Esophagus mucosa (tissue), 1 donor: ENCODE measurements around the gene GLRA1. TPM values are rescaled to one million over a fixed set of nuclear protein-coding genes. Genes with fewer than 3 reads are reported as not detected.
A peak's percentile ranks its signal among the peaks of the same experiment; 100 is the strongest.

ENCODE experiments used
- ATAC-seq: fragments of 200-7000 bp; cut with Tn5 transposase; one replicate; pipeline ENCODE4 v1.9.1; 2020
- total RNA-seq: library from RNA; stranded (reverse); gene quantifications from one replicate; pipeline ENCODE4 v1.2.4, GENCODE V29; 2023
- donor health status: DM: yes; HTN: yes; CAD: no.

GLRA1 gene
- total RNA-seq, result not detected

DNA sequence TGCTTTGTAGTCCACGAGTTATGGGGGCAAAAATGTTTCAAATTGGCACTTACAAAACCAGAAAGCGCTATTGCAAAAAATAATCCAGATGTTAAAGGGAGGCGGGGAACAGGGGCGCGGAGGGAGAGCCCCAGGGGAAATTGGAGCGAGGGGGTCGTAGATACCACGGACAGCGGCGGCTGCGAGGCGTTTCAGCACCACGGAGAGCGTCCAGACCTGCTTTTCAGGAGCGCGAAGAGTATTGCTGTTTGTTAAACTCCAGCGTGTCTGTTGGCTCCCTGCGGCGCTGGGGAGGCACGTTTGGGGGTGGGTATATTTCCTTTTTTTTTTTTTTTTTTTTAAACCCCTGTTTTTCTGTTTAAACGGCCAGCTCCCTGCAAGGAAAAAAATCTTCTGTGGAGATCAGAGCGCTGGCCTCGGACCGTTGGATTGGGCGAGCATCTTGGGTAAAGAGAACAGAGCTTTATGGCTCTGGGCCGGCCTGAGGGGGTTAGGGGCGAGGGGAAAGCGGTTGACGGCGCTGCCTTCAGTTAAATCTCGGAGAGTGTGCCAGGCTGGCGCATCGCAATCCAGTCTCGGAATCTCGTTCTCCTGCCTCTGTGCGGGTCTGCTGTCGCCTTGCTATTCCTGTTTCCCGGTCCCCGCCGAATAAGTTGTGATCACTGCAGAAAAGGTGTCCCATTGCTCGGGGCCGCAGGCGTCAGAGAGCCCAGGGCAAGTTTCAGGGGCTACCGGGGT lies at the start of gene GLRA1:
GLRA1 (minus strand) TSS at position 288 of the 738 bp plus-strand sequence. CDS start 302 bp downstream, outside the sequence.
- ATAC-seq, result peak; percentile 44

DNA sequence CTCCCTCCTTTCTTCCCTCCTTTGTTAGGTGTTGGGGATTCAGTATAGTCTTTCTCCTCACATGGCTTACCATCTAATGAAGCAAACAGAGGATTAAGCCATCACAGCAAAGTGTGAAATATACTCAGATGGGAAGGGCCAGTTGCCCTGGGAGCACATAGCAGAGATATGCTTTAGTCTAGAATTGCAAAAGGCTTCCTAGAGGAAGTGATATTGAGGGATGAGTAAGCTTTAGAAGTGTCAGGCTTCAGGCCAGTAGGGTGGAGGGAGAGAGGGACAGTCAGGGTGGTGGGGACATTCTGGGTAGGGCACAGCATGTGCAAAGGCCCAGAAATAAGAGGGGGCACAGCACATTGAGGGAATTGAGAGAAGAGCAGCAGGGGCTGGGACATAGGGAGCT lies 46.2 kb upstream of the GLRA1 start:
- ATAC-seq, result no peak

DNA sequence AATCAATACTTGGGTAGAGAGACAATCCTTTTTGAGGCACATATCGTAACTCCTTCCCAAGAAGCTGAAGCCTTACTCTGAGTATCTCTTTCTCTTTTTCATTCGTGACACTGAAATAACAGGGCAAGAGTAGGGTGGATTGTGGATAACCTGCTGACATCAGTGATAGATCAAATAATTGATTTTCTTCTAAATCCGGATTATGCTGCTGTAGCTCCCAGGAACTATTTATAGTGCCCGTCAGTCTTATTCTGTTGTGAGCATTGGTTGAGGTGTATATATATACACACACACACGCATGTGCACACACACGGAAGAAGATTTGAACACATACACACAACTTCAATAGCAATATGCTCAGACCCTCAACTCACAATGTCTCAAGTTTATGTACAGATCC lies 43.2 kb upstream of the GLRA1 start:
- no peak for ATAC-seq

DNA sequence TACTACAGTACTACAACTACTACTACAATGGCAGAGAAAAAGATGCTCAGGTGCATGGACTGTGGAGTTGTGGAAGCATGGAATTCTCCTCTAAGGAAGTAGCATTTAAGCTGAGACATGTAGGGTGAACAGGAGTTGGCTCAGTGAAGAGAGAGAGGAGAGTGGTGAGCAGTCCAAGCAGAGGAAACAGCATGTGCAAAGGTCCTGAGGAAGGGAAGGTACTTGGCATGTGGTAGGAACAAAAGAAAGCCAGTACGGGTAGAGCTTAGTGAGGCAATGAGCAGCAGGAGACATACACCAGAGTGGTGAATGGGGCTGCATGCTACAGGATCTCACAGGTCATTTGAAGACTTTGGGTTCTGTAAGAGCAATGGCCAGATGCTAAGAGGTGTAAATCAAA lies 41.4 kb upstream of the GLRA1 start:
- no peak for ATAC-seq

DNA sequence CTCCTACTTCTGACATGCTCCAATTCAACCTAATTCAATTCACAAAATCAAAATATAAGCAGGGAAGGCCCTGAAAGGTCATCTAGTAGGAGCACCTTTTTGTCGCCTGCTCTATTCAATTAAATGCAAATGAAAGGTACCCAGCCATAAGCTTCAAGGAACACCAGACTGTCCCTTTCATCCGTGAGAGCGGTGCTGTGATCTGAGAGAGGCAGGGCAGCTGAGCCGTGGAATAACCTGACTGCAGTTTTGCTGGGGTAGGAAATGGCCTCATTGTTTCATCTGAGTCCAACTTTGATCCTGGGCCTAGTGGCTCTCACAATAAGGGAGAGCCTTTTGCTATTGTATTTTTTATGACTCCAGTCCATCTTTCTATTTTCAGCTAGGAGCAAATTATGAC lies 39.8 kb upstream of the GLRA1 start:
- ATAC-seq, result no peak

DNA sequence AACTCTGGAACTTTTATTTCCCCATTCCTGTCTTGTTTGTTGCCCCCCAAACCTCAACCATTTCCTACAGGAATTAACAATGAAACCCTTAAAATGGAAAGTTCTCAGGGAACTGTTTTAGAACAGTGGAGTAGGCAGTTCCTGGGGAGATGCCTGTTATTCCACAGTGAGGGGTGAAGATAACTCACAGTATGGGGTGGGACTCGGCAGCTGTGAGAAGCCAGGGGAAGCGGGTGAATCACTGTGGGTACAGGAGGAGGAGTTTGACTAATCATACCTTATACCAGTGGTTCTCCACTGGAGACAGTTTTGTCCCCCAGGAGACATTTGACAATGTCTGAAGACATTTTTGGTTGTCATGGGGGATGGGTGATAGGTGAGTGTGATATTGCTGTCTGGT lies 36.9 kb upstream of the GLRA1 start:
- no peak for ATAC-seq

DNA sequence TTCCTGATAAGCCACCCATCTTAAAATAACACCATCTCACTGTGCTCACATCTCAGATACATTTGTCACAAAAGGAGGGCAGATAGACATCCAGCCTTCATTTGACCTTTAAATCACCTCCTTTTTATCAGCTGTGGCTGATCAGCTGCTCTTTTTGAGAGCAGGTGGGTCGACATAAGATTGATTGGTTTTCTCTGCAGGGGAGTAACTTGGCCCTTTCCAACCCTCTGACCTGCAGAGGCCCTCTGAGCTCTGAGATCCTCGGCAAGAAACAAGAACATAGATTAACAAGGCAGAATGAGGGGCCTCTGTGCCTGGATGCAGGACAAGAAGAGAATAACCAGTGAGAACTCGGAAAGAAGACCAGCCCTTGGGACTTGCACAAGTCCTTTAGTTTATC lies 33.5 kb upstream of the GLRA1 start:
- ATAC-seq, result no peak

DNA sequence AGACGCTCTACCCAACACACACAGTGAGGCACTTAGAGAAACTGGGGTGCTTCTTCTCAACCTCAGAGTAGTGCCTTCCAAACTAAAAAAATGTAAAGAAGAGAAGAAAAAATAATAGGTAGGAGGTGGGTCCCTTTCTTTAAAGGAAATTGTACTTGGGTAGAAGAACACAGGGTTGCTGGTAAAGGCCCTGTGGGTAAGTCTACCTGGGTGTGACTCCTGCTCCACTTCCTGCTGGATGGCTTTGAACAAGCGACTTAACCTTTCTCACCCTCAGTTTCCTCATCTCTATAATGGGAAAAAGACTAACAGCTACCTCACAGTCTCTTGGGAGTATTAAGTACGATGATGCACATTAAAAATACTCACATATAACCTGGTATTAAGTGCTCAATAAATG lies 32.1 kb upstream of the GLRA1 start:
- no peak for ATAC-seq

DNA sequence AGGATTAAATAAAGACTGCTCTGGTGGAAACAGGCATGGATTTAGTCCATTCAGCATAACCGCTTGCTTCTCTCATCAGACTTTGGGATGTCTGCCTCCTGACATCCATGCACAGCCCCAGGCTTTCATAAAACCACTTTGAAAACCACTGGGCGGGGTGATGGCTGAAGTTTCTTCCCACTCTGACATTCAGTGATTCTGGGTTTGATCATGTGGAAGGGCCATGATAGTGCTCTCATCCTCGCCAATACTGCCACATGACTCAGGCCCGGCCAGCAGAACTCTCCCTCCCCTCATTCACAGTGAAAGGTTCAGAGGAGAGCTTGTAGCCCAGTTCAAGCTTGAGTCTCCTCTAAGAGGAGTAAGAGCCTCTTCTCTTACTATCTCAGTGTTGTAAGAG lies 29.6 kb upstream of the GLRA1 start:
- no peak for ATAC-seq

DNA sequence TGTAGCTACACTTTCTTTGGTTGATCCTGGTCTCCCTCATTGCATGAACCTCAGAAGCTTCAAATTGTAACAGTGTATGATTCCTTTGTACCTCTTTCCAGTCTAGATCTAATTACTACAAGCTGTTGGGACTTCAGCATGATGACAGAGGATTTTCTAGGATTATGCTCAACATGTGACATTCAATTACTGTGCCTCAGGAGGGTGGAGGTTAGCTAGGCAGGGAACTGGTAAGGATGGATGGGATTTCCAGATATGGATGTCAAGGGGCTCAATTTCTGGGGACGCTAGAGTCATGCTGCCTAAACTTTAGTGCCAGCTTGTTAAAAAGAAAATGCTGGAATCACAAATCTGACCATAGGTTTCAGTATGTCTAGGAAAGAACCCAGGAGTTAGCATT lies 29.2 kb upstream of the GLRA1 start:
- ATAC-seq, result no peak

DNA sequence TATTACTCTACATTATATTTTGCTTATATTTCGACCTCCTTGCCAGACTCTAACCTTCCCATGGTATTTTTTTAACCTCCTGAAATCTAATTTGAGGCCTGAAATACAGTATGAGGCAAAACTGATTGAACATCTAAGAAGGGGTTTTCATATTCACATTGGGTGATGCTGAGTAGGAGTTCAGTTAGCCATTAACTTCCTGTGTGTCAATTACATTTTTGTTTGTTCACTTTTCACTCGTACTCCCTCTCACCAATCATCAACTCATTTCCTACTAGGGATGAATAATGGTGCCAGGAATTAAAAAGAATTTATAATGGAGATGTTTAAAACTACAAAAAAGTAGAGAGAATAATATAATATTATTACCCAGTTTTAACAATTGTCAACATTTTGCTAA lies 27.6 kb upstream of the GLRA1 start:
- no peak for ATAC-seq

DNA sequence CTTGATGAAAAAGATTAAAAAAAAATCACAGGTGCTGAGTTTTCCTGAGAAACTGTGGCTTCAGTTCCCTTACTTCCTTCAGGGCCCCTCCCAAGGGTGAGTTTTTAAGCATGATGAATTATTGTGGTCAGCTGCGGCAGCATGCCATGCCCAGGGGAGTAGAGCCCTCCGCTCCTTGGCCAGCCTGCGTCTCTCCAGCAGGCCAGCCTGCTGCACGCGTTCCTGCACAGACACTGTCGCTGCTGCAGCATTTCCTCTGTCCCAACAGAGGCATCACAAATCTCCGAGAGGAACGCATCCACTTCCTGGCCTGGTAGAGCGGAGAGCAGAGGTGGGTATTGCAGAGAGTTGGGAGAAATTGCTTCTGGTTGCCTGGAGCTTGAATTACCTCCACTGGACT lies 26.1 kb upstream of the GLRA1 start:
- ATAC-seq, result no peak

DNA sequence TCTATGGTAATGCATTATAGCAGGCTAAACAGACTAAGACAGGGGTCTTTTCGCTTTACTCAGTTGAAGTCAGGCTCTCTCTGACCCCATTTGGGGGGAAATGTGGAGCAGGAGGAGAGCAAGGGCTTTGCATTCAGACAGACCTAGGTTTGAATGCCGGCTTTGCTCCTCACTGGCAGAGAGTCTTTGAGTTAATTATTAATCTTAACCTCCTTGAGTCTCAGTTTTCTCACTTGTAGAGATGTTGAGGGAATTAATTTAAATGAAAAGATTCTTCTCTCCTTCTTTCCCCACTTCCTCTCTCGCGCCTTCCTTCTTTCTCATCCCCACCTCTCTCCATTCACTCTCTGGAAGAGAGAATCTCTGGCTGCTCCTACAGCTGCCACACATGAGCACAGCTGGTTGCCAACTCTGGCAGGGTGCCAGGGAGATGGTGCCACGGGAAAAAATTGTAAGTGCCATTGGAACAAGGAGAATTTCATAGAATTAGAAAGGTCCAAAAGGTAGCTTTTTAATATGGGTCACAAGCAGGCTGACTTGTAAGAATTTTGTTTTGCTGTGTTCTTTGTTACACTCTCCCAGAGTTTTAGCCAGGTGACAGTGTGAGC lies 25.2 kb upstream of the GLRA1 start:
- ATAC-seq, result no peak

DNA sequence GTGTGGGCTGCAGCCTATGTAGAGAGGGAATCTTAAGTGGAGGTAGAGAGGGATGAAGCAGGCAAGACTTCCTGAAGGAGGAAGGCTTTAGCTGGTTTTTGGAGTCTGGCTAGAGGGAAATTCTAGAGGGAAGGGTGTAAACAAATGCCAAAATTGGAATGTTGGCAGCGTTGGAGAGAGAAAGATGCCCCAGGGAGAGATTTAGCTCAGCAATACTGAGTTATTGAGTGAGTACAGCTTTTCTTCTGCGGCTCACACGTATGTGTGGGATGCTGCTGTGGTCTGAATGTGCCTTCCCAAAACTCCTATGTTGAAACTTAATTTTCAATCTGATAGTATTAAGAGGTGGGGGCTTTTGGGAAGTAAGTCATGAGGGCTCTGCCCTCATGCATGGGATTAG lies 24.5 kb upstream of the GLRA1 start:
- no peak for ATAC-seq

DNA sequence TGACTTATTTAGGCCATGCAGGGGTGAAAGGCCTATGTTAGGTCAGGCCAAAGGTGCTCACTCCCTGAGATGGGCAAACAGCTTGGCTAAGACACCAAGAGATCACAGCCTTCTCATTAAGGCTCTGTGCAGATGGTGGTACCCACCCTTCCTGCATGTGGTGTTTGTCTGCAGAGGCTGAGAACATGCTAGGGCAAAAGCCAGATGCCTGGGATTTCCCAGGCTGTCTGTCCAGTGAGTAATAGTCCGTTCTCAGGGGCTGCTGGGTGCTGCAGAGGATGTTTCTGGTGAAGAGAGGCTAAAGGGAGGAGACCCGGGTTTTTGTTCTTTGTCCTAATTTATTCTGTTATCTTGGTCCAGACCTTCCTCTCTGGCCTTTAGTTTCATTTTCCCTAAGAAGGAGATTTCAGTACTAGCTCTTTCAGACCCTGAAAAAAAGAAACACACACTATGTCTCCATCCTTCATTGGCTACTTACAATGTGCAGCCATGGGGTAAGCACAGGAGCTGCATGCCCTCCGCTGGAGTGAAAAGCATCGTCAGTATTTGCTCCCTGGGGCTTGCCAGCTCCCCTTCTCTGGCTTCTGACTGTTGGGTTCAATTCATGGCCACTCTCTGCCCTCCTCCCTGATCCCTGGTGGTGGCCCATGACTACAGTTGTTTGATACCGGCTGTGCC lies 23.4 kb upstream of the GLRA1 start:
- ATAC-seq, result no peak

DNA sequence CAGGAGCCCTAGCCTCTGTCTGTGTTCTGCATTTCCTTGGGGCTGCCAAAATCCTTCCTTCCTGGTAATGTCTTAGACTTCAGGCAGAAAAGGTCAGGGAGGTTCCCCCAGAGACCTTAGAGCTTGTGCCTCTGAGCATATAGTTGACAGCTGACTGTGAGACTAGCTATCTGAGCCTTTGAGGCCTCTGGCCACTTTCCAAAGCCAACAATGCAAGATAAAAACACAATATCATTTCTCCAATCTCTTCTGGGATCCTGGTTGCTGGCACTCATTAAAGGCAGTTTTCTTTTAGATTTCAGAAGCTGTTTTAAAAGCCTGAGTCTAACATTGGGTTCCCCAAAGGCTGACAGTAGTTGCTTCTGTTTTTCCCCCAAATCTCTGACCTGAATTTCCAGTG lies 13.2 kb upstream of the GLRA1 start:
- ATAC-seq, result no peak

DNA sequence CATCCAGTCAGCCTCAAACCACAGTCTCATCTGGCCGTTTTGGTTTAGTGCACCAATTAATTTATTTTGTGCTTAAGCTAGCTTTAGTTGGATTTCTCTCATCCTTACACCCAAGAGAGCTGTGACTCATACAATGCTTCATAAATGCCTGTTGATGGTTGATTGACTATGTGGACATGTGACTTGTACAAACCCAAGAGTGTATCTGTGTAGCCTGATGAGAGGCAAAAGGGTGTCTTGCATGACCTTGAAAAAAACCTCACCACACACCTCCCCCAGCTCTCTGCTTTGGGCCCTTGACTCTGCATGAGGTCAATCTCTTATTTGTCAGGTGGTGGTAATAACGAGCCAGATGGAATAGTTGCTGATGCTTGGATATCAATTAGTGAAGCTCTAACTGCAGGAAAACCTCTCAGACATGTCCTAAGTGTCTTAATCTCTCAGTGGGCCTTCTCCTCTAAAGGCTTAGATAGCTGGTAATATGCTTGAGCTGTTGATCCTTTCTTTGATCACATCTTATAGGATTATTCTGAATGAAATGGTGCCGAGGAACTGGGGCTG lies 10.6 kb upstream of the GLRA1 start:
- no peak for ATAC-seq

DNA sequence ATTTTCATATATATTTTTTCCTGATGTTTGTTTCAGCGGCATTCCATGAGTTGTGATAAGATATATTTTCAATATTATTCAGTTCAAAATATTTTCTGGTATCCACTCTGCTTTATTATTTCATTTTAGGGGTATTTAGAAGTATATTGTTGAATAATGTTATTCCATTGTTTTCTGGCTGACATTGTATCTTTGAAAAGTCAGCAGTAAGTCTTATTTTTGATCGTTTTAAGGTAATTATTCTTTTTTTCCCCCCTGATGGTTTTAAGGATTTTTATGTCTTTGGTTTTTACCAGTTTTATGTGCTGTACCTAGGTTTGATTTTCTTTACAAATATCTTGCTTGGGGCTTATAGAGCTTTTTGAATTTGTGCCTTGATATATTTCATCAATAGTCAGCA lies 6.6 kb upstream of the GLRA1 start:
- no peak for ATAC-seq

DNA sequence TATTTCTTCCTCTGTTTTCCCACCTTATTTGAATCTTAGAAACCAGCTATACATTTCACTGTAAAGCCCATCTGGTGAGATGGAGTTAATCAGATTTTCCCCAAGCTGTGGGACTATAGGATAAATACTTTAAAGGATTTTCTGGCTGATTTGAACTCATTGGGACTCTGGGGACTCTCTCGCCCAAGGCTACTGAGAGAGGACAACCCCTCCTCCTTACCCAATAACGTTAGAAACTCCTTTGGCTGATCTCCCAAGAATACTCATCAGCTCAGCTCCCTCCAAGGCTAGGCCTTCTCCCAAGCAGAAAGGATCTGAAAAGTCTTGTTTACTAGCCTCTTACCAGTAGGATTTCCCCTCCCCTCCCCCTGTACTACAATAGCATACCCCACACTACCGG lies 1.5 kb upstream of the GLRA1 start:
- ATAC-seq, result no peak

DNA sequence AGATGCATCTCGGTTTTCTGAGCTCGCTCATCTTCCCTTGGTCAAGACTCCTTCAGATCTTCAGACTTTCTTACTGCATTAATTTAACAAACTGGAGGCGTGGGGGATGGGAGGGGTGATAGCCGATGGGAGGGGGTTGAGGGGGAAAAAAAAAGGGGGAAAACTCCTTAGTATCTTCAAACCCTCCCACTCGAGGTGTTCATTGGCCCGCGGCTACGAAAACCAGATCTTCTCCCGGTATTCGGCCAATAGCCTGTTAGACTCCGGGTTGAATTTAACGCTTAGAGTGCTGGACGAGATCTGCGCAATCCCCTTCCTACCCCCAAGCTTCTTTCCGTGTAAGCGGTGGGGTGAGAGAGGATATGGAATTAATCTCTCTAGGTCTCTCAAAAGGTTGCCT lies 689 bp upstream of the GLRA1 start:
- ATAC-seq, result no peak

DNA sequence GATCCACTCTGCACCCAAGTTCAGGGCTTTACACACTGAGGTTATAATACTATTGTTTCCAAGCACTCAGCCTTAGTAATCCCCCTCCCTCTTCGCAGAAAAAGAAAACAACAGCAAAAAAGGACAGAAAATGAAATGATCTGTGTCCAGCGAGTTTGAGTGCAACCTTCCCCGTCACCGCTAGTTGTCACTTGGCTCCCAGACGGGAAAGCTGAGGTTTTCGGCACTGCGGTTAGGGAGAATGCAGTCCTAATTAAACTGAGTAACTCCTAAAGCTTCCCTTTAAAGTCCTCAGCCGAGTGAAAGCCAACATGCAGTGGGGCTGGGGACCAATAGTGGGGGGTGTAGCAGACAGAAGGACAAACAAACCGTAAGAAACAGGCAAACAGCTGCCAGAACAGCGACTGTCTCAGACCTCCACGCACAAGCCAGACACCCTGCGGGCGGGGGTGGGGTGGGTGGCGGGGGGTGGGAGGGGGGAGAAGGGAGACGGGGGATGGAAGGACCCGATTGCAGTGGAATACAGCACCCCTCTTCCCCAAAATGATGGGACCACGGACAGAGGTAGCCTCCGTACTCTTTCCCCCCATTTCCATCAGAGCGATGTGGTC lies 680 bp downstream of the GLRA1 start:
- ATAC-seq, result no peak

DNA sequence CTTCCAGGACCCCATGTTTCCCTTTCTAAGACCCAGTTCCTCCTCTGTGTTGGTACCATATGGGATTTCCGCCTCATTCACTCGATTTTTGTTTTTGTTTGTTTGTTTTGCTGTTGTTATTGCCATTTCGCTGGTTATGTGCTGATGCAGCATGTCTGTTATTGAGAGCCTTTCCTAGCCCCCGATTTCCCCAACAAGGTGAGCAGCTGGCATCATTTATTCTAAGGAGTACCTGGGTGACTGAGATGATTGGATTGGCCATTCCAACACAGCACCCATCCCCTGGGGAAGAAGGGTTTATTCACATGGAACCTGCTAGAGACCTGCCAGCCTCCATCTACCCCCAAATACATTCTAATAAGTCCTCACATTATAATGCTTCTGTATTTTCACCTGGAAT lies 2.7 kb downstream of the GLRA1 start:
- no peak for ATAC-seq

DNA sequence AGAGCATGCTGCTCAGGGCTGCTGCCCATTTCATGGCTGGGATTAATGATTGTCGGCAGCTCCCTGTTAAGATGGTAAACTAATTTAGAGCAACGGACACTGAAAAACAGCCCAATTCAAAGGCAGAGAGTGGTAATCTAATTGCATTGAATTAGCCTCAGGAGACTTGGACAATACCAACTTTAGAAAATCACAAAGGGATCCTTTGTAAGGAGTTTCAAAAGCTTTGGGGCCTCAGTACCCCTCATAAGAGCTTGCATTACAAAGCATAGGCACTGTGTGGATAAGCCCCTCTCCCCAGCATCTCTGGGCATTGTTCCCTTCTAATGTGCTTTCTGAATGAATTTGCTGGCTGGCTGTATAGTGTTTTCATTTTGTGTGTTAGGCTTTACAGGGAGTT lies 6.7 kb downstream of the GLRA1 start:
- ATAC-seq, result no peak
